Measurements from ENCODE around the gene UQCRC2. TPM values are rescaled to one million over a fixed set of nuclear protein-coding genes. Genes with fewer than 3 reads are reported as not detected.
"Not testable (repeated sequence)": the region's sequence is repeated elsewhere in the genome, so short reads cannot be mapped to it uniquely, and the experiment has no call there.

Gene UQCRC2
- 185 and 268 TPM in 2 replicates for total RNA-seq

GRCh38 chr16:21952793-21953540, at the start of gene UQCRC2:
Gene UQCRC2 (plus strand): TSS chr16:21953361. CDS start chr16:21953424, 63 bp downstream.
- peak; percentile 89 for DNase-seq (ENCODE audit: low read depth)

DNA sequence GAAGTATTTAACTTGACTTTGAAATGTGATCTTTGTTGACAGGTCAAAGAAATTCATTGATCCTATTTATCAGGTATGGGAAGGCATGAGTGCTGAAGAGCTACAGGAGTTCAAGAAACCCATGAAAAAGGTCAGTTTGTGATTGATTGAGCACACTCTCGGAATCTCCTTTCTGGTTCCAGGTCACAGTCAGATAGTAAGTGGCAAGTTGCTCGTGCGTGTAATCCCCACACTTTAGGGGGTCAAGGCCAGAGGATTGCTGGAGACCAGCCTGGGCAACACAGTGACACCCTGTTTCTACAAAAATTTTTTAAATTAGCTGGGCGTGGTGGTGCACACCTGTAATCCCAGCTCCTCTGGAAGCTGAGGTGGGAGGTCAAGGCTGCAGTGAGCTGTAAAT, 20.5 kb upstream of the UQCRC2 start:
- not testable (repeated sequence) for DNase-seq (ENCODE audit: low read depth)

DNA sequence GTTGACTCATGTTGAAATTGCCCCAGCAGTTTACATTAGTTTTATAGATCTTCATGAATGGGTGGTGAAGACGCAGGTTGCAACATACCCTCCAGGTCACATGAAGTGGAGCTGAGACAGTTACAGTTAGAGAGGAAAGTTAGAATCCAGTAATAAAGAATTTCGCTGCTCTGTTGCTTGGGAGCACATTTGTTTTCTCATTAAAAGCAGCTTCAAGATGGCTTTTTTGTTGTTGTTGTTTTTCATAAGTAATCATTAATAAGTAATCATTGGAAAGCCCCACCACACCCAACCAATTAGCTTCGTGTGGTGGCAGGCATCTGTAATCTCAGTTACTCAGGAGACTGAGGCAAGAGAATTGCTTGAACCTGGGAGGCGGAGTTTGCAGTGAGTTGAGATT, 19.8 kb upstream of the UQCRC2 start:
- DNase-seq (ENCODE audit: low read depth), result not testable (repeated sequence)

DNA sequence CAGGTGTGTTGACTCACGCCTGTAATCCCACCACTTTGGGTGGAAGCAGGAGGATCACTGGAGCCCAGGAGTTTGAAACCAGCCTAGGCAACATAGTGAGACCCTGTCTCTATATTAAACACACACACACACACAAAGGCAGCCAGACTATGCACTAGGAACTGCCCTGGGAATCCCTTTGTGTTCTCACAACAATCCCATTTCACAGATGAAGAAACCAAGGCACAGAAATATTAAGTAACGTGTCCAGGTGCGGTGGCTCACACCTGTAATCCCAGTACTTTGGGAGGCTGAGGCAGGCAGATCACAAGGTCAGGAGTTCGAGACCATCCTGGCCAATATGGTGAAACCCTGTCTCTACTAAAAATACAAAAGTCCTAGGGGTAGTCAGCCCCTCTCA, 19.4 kb upstream of the UQCRC2 start:
- DNase-seq (ENCODE audit: low read depth), result not testable (repeated sequence)

- DNase-seq (ENCODE audit: low read depth), result not testable (repeated sequence)
Observed at GRCh38 chr16:21936216-21936615, 16.9 kb upstream of the UQCRC2 start.

DNA sequence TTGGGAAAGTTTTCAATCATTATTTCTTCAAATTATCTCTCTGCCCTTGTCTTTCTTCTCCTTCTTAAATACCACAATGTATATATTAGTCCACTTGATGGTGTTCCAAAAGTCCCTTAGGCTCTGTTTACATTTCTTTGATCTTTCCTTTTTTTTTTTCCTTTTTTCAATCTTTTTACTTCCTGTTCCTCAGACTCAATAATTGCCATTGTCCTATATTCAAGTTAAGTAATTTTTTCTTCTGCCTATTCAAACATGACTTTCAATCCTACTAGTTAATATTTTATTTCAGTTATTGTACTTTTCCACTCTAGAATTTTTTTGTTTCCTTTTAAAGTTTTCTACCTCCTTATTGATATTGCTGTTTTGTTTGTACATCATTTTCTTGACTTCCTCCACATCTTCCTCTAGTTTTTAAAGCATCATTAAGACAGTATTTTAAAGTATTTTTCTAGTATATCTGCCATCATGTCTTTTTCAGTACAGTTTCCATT, 15.8 kb upstream of the UQCRC2 start:
- DNase-seq (ENCODE audit: low read depth), result peak; percentile 19

- DNase-seq (ENCODE audit: low read depth), result no peak
Observed at GRCh38 chr16:21940570-21940969, 12.6 kb upstream of the UQCRC2 start.

DNA sequence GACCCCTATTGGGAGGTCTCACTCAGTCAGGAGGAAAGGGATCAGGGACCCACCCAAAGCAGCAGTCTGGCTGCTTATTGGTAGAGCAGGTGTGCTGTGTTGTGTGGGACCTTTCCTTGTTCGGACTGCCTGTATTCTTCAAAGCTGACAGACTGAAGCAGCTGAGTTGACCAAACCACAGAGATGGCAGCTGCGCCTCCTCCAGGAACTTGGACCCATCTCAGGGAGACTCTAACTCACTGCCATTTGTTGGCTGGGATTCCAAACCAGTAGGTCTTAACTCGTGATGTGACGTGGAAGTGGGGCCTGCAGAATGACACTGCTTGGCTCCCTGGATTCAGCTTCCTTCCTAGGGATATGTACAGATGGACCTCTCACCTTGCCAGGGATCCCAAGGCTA, 9.6 kb upstream of the UQCRC2 start:
- DNase-seq (ENCODE audit: low read depth), result no peak

GRCh38 chr16:21946889-21947635, 6.1 kb upstream of the UQCRC2 start:
- no peak for DNase-seq (ENCODE audit: low read depth)

DNA sequence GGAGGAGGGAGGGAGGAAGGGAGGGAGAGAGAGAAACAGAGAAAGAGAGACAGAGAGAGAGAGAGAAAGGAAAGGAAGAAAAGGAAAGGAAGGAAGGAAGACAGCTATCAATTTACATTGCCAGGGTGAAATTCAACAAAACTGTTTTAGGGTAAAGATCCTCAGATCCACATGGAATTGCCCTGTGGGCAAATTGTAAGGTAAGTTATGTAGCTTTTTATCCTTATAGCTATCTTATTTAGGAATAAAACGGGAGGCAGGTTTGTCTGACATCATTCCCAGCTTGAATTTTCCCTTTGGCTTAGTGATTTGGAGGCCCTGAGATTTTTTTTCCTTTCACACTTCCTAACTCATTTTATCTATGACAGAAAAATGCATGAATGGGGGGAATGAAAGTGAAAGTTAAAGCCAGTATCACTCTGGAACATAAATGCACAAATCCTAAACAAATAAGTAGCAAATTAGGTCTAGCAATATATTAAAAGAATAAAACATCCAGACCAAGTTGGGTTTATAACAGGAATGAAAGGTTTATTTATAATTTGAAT, 3.4 kb upstream of the UQCRC2 start:
- DNase-seq (ENCODE audit: low read depth), result no peak

DNA sequence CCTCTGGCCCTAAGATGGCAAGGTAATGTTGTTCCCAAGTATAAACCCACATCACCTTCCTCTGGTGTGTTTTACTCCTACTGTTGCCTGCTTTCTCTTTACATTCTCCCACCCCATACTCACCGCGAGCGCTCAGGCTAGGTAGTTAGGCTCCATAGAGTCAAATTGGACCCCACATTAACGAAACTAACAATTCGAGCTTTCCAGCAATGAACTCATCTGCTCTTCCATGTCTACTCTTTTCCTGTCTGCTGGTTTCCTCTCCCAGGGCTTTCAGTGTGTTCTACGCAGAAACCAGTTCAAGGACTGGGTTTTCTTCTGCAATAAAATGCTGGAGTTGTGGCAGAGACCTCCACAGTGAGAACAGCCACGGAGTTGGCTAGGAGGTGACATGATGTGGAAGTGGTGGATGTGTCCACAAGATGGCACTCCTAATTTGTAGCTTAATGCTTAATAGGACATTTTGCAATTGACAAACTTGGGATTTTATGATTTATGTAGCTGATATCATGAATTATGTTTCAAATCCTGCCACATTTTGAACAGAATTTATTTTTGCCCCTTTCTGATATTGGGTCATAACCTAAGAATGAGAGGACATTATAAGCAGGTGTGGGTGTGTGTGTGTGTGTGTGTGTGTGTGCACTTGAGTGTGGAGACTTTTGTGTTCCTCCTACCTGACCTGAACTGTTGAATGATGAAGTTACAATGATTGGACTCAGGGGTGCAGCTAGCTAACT, 2.2 kb upstream of the UQCRC2 start:
- peak; percentile 47 for DNase-seq (ENCODE audit: low read depth)

DNA sequence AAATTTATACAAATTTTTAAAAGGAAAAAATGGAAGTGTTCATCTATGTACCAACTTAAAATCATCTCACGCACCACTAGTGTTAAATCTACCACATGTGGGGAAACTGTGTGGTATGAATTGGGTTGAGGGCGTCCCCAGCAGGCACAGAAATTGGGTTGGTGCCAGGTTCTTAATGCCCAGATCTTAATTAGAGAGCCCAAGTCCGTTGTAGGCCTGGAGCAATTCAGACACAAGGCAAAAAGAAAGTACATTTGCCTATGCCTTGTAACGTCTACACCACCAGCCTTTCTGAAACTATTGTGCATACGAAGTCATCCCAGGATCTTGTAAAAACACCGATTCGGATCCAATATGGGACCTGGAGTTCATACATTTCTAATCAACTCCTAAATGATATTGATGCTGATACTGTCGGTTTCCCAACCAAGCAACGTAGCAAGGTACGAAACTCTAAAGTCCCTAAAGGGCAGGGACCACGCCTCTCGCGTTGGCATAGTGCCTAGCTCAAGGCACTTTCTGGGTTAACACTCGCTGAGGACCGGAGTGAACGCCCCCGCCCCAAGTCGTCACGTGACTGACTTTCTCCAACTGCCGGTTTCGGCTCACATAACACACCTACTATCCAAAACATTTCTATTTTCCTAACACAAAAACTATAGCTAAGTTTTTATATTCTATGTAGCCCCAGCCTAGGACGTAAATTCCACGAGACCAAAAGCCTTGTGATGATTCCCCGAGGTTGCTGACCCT, 945 bp upstream of the UQCRC2 start:
- peak; percentile 60 for DNase-seq (ENCODE audit: low read depth)

GRCh38 chr16:21953541-21953902, 361 bp downstream of the UQCRC2 start:
- DNase-seq (ENCODE audit: low read depth), result no peak

GRCh38 chr16:21957714-21958346, 4.7 kb downstream of the UQCRC2 start:
- no peak for DNase-seq (ENCODE audit: low read depth)

GRCh38 chr16:21959050-21959449, 5.9 kb downstream of the UQCRC2 start:
- DNase-seq (ENCODE audit: low read depth), result no peak

DNA sequence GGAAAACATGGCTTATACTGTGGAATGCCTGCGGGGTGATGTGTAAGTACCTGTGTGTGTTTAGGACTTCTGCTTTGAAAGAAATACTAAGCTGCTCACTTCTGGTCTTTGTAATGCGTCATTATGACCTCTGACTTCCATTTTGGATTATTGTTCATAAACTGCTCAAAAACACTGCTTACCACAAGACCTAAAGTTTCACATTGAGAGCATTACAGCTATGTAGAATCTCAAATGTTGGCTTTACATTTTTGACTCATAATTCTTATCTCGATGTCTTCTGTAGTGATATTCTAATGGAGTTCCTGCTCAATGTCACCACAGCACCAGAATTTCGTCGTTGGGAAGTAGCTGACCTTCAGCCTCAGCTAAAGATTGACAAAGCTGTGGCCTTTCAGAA, 9.3 kb downstream of the UQCRC2 start:
- DNase-seq (ENCODE audit: low read depth), result no peak

DNA sequence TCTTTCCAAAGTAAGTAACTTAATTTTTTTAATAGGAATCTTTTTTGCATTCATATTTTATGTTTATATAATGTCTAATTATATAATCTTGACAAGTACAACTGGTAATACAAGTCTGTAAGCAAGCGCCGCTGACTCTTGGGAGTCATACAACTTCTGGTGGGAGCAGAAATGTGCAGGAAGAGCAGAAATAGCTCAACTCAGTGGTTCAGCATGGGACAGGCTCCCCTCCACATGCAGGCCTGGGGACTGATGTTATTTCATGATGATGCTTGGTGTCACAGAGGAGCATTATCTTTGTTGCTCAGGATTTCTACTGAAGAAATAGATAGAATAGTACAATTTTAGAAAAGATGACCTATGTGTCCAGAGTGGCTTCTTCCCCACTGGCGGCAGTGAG, 10.7 kb downstream of the UQCRC2 start:
- no peak for DNase-seq (ENCODE audit: low read depth)

DNA sequence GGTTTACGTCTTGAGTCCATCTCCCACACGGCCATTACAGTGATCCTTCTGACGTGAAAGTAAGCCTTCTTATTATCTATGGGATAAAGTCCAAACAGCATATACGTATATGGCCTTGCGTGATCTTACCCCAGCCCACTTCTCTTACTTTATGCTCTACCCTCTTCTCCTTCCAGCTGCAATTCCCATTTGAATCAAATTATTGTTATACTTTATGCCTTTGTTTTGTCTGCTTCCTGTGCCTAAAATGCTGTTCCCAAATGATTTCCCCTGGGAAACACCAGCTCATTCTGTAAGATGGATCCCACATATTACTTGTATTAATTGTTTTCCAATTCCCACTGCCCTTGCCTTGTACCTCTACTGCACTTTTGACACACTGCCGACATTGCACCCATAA, 11.2 kb downstream of the UQCRC2 start:
- no peak for DNase-seq (ENCODE audit: low read depth)

DNA sequence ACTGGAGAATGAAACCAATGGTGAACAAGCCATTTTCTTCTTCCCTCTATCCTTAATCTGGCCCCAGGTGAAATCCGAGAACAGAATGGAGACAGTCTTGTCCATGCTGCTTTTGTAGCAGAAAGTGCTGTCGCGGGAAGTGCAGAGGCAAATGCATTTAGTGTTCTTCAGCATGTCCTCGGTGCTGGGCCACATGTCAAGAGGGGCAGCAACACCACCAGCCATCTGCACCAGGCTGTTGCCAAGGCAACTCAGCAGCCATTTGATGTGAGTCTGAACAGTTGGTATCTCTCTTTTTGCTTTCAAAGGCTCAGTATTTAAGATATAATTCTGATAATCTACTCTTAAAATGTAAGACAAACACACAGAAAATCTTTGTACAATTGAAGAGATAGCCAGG, 18.7 kb downstream of the UQCRC2 start:
- DNase-seq (ENCODE audit: low read depth), result no peak

GRCh38 chr16:21973945-21974344, 20.8 kb downstream of the UQCRC2 start:
- DNase-seq (ENCODE audit: low read depth), result no peak

DNA sequence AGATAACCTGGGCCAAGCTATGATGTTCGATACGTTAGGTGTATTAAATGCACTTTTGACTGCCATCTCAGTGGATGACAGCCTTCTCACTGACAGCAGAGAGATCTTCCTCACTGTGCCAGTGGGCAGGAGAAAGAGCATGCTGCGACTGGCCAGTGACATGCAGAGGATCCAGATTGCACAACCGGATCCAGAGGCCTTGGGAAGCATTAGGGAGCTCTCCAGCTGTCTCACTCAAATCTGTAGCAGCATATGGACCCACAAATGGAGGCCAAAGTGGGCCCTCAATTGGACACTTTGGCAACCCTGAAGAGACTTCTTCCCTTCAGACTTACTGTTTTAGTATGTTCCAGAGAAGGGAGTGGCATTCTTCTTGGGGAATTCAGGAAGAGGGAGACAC, 26.9 kb downstream of the UQCRC2 start:
- DNase-seq (ENCODE audit: low read depth), result no peak

All from renal cortical epithelial cell (primary cell).